ENCODE data around the gene ATP6V0E1. TPM values are rescaled to one million over a fixed set of nuclear protein-coding genes. Genes with fewer than 3 reads are reported as not detected.
A peak's percentile ranks its signal among the peaks of the same experiment; 100 is the strongest.

The ATP6V0E1 gene
- total RNA-seq, 2 experiments from 2014 or later, result 31.1 to 31.9 TPM

DNA sequence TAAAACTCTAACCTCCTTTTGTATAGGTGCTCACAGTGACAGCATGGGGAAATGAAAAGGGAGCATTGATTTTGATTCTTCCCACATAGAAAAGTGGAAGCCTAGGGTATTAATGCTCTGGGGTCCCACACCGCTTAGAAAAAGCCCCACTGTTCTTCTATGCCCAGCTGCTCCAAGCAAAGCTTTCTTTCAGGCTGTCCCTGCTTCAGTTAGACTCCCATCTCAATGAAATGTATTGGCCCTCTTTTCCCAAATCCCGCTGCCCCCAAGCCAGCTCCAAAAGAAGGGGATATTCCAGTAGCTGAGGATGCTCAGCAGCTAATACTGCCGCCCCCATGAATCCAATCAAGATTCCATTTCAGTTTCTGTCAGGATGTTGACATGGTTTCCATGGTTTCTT, 55.6 kb downstream of the ATP6V0E1 start:
- DNase-seq (no peak), ATAC-seq (ENCODE audit: poor library complexity) (no peak)
- Histone ChIP-seq H3K9me3 (ENCODE audit: control insufficient read depth in 1 of 2, insufficient read depth in 1 of 2, low read length in 2 of 2) (no peaks in the 10 kb centered on the region), H3K27ac (ENCODE audit: low read depth in 1 of 2, low read length in 2 of 2) (peak overlapping the region in 1 of 2 donors; percentile 16), H3K36me3 (ENCODE audit: insufficient read depth, low read length) (peaks cover 9% of the 10 kb centered on the region), H3K27me3 (ENCODE audit: control insufficient read depth in 1 of 2, insufficient read depth in 2 of 2, low read length in 2 of 2) (no peaks in the 10 kb centered on the region), H3K4me3 (ENCODE audit: low read length) (no peak overlapping the region), H3K4me1 (ENCODE audit: insufficient read depth, low read length) (peaks cover 31% of the 10 kb centered on the region)
- intact Hi-C loops (cut with DNase I, micrococcal nuclease), result no loop called here
- Mint-ChIP-seq H3K36me3 (ENCODE audit: low read depth) (peaks cover 11% of the 10 kb centered on the region), H3K27me3 (no peaks in the 10 kb centered on the region), H3K27ac (peak overlapping the region; percentile 93), H3K4me3 (peak overlapping the region; percentile 31), H3K4me1 (ENCODE audit: low read depth) (peaks cover 63% of the 10 kb centered on the region), H3K9me3 (no peaks in the 10 kb centered on the region)
- CTCF ChIA-PET, result interaction anchor here (0.8 to 1.1 kb wide), 2 partner anchors 22 to 60 kb away, joined by 3 to 4 read pairs; no protein-coding TSS in a partner anchor
- TF ChIP-seq, protein P1, sequence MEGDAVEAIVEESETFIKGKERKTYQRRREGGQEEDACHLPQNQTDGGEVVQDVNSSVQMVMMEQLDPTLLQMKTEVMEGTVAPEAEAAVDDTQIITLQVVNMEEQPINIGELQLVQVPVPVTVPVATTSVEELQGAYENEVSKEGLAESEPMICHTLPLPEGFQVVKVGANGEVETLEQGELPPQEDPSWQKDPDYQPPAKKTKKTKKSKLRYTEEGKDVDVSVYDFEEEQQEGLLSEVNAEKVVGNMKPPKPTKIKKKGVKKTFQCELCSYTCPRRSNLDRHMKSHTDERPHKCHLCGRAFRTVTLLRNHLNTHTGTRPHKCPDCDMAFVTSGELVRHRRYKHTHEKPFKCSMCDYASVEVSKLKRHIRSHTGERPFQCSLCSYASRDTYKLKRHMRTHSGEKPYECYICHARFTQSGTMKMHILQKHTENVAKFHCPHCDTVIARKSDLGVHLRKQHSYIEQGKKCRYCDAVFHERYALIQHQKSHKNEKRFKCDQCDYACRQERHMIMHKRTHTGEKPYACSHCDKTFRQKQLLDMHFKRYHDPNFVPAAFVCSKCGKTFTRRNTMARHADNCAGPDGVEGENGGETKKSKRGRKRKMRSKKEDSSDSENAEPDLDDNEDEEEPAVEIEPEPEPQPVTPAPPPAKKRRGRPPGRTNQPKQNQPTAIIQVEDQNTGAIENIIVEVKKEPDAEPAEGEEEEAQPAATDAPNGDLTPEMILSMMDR (IDR thresholded peaks at IDR 0.05), result no peak
- POLR2A ChIA-PET, result interaction anchor here (1.0 to 2.4 kb wide), 2 partner anchors 18 to 55 kb away, joined by 4 to 7 read pairs; partner anchors contain the start of gene ATP6V0E1

GRCh38 chr5:173039964-173040363, 56.4 kb downstream of the ATP6V0E1 start:
- peaks cover 4% of the 10 kb centered on the region for H3K36me3 Mint-ChIP-seq (ENCODE audit: low read depth)
- TF ChIP-seq, protein P1 (IDR thresholded peaks at IDR 0.05), result no peak
- peaks cover 55% of the 10 kb centered on the region for H3K4me1 Mint-ChIP-seq (ENCODE audit: low read depth)
- CTCF ChIA-PET, result no interaction called here
- Histone ChIP-seq H3K4me3 (ENCODE audit: low read length) (no peak overlapping the region), H3K9me3 (ENCODE audit: control insufficient read depth in 1 of 2, insufficient read depth in 1 of 2, low read length in 2 of 2) (no peaks in the 10 kb centered on the region), H3K27ac (ENCODE audit: low read depth in 1 of 2, low read length in 2 of 2) (peak overlapping the region in 1 of 2 donors; percentile 16), H3K4me1 (ENCODE audit: insufficient read depth, low read length) (peaks cover 29% of the 10 kb centered on the region), H3K27me3 (ENCODE audit: control insufficient read depth in 1 of 2, insufficient read depth in 2 of 2, low read length in 2 of 2) (no peaks in the 10 kb centered on the region), H3K36me3 (ENCODE audit: insufficient read depth, low read length) (peaks cover 2% of the 10 kb centered on the region)
- H3K27ac Mint-ChIP-seq, result peak overlapping the region; percentile 93
- no peak for DNase-seq
- H3K27me3 Mint-ChIP-seq, result no peaks in the 10 kb centered on the region
- POLR2A ChIA-PET, result interaction anchor here (1.0 to 2.4 kb wide), 2 partner anchors 17 to 56 kb away, joined by 4 to 7 read pairs; partner anchors contain the start of gene ATP6V0E1
- intact Hi-C loops (cut with DNase I, micrococcal nuclease), result no loop called here
- no peak overlapping the region for H3K4me3 Mint-ChIP-seq
- H3K9me3 Mint-ChIP-seq, result no peaks in the 10 kb centered on the region
- no peak for ATAC-seq (ENCODE audit: poor library complexity)

- Mint-ChIP-seq H3K4me3 (no peak overlapping the region), H3K36me3 (ENCODE audit: low read depth) (no peaks in the 10 kb centered on the region), H3K4me1 (ENCODE audit: low read depth) (peaks cover 34% of the 10 kb centered on the region), H3K27me3 (no peaks in the 10 kb centered on the region), H3K27ac (peak overlapping the region; percentile 53), H3K9me3 (no peaks in the 10 kb centered on the region)
- Histone ChIP-seq H3K27me3 (ENCODE audit: control insufficient read depth in 1 of 2, insufficient read depth in 2 of 2, low read length in 2 of 2) (no peaks in the 10 kb centered on the region), H3K36me3 (ENCODE audit: insufficient read depth, low read length) (no peaks in the 10 kb centered on the region), H3K4me1 (ENCODE audit: insufficient read depth, low read length) (peaks cover 11% of the 10 kb centered on the region), H3K27ac (ENCODE audit: low read depth in 1 of 2, low read length in 2 of 2) (no peak overlapping the region), H3K4me3 (ENCODE audit: low read length) (no peak overlapping the region), H3K9me3 (ENCODE audit: control insufficient read depth in 1 of 2, insufficient read depth in 1 of 2, low read length in 2 of 2) (no peaks in the 10 kb centered on the region)
- POLR2A ChIA-PET, result interaction anchor here (0.8 to 0.9 kb wide), 2 partner anchors 58 to 272 kb away, joined by 3 read pairs; partner anchors contain the start of gene ATP6V0E1
- TF ChIP-seq, protein P1 (IDR thresholded peaks at IDR 0.05), result no peak
- CTCF ChIA-PET, result interaction anchor here (1.0 kb wide), 1 partner anchor 58 kb away, joined by 3 read pairs; no protein-coding TSS in a partner anchor
- intact Hi-C loops (cut with DNase I, micrococcal nuclease), result no loop called here
- ATAC-seq (ENCODE audit: poor library complexity), result no peak
- DNase-seq, result no peak
Observed at GRCh38 chr5:173041881-173042762, 58.6 kb downstream of the ATP6V0E1 start.

All from CD4-positive, alpha-beta T cell (primary cell).